GM12878 (cell line): Measurements from ENCODE around the gene SLU7.

Experiments used
- RCOR1 ChIP-seq: conservative IDR thresholded peaks from 2 replicates; pipeline ENCODE4 v1.6.1; 2012; ENCODE audit warnings: low read depth, low read length, improper control_type of control experiment
- TAF1 ChIP-seq: IDR thresholded peaks from 2 replicates; pipeline ENCODE4 v1.6.1; 2011; ENCODE audit warnings: mild to moderate bottlenecking, low read depth, low read length, borderline replicate concordance
- TARDBP ChIP-seq: IDR thresholded peaks from 2 replicates; pipeline ENCODE4 v1.6.1; 2016; ENCODE audit warnings: borderline replicate concordance
- TF ChIP-seq, protein P1 (sequence below), 3 experiments: IDR thresholded peaks in 2 of 3; conservative IDR thresholded peaks in 1 of 3; 2 replicates each; pipeline ENCODE4 v1.5.1; 2011; ENCODE audit warnings: low read depth in 3 of 3, low read length in 3 of 3, mild to moderate bottlenecking in 3 of 3, control low read depth in 2 of 3, moderate library complexity in 2 of 3, inconsistent platforms in 1 of 3, mixed read lengths in 1 of 3; ENCODE audit not compliant: control insufficient read depth in 2 of 3, insufficient read depth in 1 of 3; ENCODE audit errors: extremely low read depth in 1 of 3
- TF ChIP-seq, protein P2 (sequence below): IDR thresholded peaks from 2 replicates; pipeline ENCODE4 v1.6.1; 2011; ENCODE audit warnings: low read depth, low read length, improper control_type of control experiment, borderline replicate concordance

DNA sequence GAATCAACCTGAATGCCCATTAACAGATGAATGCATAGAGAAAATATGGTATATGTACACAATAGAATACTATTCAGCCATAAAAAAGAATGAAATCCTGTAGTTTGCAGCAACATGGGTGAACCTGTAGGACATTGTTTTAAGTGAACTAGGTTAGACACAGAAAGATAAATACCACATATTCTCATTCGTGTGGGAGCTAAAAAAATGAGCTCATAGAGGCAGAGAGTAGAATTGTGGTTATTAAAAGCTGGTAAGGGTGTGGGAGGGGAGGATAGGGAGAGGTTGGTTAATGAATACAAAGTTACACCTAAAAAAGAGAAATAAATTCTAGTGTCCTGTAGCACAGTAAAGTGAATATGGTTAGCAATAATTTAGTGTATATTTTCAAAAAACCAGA lies 26.3 kb upstream of the SLU7 start:
- TF ChIP-seq, protein P1, sequence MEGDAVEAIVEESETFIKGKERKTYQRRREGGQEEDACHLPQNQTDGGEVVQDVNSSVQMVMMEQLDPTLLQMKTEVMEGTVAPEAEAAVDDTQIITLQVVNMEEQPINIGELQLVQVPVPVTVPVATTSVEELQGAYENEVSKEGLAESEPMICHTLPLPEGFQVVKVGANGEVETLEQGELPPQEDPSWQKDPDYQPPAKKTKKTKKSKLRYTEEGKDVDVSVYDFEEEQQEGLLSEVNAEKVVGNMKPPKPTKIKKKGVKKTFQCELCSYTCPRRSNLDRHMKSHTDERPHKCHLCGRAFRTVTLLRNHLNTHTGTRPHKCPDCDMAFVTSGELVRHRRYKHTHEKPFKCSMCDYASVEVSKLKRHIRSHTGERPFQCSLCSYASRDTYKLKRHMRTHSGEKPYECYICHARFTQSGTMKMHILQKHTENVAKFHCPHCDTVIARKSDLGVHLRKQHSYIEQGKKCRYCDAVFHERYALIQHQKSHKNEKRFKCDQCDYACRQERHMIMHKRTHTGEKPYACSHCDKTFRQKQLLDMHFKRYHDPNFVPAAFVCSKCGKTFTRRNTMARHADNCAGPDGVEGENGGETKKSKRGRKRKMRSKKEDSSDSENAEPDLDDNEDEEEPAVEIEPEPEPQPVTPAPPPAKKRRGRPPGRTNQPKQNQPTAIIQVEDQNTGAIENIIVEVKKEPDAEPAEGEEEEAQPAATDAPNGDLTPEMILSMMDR (IDR thresholded peaks at IDR 0.05 in 2 of 3, conservative IDR thresholded peaks at IDR 0.05 in 1 of 3; ENCODE audit: control insufficient read depth in 2 of 3, extremely low read depth in 1 of 3, insufficient read depth in 1 of 3, low read depth in 3 of 3, low read length in 3 of 3), result no peak
- no peak for TF ChIP-seq TARDBP
- TF ChIP-seq, protein P2, sequence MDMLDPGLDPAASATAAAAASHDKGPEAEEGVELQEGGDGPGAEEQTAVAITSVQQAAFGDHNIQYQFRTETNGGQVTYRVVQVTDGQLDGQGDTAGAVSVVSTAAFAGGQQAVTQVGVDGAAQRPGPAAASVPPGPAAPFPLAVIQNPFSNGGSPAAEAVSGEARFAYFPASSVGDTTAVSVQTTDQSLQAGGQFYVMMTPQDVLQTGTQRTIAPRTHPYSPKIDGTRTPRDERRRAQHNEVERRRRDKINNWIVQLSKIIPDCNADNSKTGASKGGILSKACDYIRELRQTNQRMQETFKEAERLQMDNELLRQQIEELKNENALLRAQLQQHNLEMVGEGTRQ, result no peak
- TF ChIP-seq TAF1, result no peak
- TF ChIP-seq RCOR1, result no peak
